Gastroesophageal sphincter (tissue), 3 donors: ENCODE results near the gene RSRC1.

ENCODE experiments used
- POLR2AphosphoS5 ChIP-seq: sonication (generic); formaldehyde crosslinking; IDR thresholded peaks from one replicate; pipeline ENCODE4 v1.6.1; 2017; ENCODE audit warnings: antibody characterized with exemption
- TF ChIP-seq, protein P1 (sequence below), 4 experiments: fragments of 200-600 bp in 2 of 4; fragments of 450-650 bp in 2 of 4; sonication (generic) in 1 of 4; IDR thresholded peaks; one replicate each; pipeline ENCODE4 v1.5.1; 2017 to 2019; ENCODE audit warnings: antibody characterized with exemption in 4 of 4, mild to moderate bottlenecking in 2 of 4, moderate library complexity in 2 of 4

DNA sequence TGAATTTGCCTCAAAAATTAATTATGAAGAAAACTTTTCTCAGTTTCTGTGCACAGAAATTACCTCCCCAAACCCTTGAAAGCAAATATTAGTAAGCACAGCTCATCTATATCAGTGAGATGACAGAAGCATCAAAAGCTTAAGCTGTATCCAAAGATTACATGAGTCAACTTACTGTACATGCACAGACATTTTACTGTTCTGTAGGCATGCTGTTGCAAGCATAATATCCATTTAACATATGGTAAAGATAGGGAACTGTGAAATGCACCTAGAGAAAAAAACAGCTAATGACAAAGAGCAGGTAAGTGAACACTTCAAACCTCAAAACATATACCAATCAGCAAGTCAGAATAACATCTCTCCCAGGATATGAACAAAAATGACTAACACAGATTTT lies 24.5 kb upstream of the RSRC1 start:
- TF ChIP-seq POLR2AphosphoS5 = no peak
- TF ChIP-seq, protein P1, sequence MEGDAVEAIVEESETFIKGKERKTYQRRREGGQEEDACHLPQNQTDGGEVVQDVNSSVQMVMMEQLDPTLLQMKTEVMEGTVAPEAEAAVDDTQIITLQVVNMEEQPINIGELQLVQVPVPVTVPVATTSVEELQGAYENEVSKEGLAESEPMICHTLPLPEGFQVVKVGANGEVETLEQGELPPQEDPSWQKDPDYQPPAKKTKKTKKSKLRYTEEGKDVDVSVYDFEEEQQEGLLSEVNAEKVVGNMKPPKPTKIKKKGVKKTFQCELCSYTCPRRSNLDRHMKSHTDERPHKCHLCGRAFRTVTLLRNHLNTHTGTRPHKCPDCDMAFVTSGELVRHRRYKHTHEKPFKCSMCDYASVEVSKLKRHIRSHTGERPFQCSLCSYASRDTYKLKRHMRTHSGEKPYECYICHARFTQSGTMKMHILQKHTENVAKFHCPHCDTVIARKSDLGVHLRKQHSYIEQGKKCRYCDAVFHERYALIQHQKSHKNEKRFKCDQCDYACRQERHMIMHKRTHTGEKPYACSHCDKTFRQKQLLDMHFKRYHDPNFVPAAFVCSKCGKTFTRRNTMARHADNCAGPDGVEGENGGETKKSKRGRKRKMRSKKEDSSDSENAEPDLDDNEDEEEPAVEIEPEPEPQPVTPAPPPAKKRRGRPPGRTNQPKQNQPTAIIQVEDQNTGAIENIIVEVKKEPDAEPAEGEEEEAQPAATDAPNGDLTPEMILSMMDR (IDR thresholded peaks at IDR 0.05) = no peak
